ENCODE measurements around the gene SMC6. TPM values are rescaled to one million over a fixed set of nuclear protein-coding genes. Genes with fewer than 3 reads are reported as not detected.

Gene SMC6
- total RNA-seq, 4 donors from 2014 or later, result 8.9 to 18.6 (median 12.0) TPM

GRCh38 chr2:17763641-17764333 is 10.2 kb upstream of the SMC6 start:
- TF ChIP-seq CTCF (IDR thresholded peaks at IDR 0.05), result no peak
- no peak for DNase-seq (ENCODE audit: low spot score)
- ATAC-seq (ENCODE audit: low FRiP score), result no peak

DNA sequence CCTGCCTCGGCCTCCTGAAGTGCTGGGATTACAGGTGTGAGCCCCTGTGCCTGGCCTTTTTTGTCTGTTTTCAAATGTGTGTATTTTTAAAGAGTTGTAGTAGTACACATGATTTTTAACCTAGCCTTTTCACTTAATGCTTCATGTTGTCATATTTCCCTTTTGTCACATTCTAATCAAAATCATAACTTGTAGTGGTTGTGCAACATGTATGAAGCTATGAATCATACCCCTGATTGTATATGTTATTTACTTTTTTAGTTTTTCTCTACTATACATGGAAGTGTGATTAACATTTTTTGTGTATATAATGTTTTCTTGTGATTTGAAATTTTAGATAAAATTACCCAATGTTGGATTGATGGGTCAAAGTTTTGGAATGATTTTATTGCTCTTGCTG is 8.8 kb upstream of the SMC6 start:
- no peak for ATAC-seq (ENCODE audit: low FRiP score)
- DNase-seq (ENCODE audit: low spot score), result no peak
- no peak for TF ChIP-seq CTCF (IDR thresholded peaks at IDR 0.05)

DNA sequence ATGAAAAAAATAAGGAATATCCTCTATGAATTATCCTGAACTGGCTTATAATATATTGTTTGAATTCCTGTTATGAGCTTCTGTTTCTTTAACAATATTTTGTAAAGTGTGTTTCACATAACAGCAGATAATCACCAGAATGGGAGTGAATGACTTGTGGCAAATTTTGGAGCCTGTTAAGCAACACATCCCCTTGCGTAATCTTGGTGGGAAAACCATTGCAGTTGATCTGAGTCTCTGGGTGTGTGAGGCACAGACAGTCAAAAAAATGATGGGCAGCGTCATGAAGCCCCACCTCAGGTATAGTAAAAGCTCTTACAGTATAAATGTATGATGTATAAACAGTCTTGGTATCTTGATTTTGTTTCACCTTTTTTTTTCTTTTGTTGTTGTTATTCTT is 6.2 kb upstream of the SMC6 start:
- no peak for DNase-seq (ENCODE audit: low spot score)
- ATAC-seq (ENCODE audit: low FRiP score), result no peak
- no peak for TF ChIP-seq CTCF (IDR thresholded peaks at IDR 0.05)

- DNase-seq (ENCODE audit: low spot score) (no peak), ATAC-seq (ENCODE audit: low FRiP score) (no peak)
- no peak for TF ChIP-seq CTCF (IDR thresholded peaks at IDR 0.05)
These were observed 4.5 kb upstream of the SMC6 start for GRCh38 chr2:17758118-17758517.

- no peak for DNase-seq (ENCODE audit: low spot score)
- TF ChIP-seq CTCF (IDR thresholded peaks at IDR 0.05), result no peak
- no peak for ATAC-seq (ENCODE audit: low FRiP score)
These were observed 3.7 kb upstream of the SMC6 start for GRCh38 chr2:17757321-17757720.

- ATAC-seq (ENCODE audit: low FRiP score) (no peak), DNase-seq (ENCODE audit: low spot score) (no peak)
- no peak for TF ChIP-seq CTCF (IDR thresholded peaks at IDR 0.05)
These were observed 3.1 kb upstream of the SMC6 start for GRCh38 chr2:17756668-17757067.

DNA sequence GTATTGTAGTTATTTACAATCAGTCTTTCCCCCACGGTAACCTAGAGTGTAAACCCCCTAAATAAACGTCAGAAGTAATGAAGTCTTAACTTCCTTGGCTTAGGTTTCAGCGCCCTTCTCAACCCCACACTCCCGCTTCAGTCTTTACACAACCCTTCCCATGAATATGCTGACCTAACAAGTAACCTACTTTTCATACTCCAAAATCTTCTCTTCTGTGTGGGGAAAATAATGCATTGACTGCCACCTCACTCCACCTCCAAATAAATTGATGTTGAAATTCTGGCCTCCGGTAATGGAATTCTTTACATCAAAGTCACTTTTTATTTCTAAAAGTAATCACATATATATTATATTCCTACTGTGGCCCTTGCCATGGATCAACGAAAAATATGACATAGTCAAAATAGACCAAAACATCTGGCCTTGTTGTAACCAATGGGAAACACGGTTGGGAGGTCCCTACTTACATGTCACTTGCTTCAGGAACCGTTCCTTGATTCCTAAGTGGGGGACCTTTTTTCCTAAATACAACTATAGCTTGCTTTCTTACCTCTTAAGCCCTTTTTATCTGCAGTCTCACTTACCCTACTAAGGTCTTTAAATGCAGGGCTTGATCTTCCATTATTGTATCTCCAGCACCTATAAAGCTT is 1.3 kb upstream of the SMC6 start:
- no peak for ATAC-seq (ENCODE audit: low FRiP score)
- DNase-seq (ENCODE audit: low spot score), result no peak
- no peak for TF ChIP-seq CTCF (IDR thresholded peaks at IDR 0.05)
